Activated T-cell treated with anti-CD3 and anti-CD28 coated beads for 48 hours (primary cell): ENCODE measurements around the gene GTSE1.
"Not testable (repeated sequence)": the region's sequence is repeated elsewhere in the genome, so short reads cannot be mapped to it uniquely, and the experiment has no call there.

Source experiments
- DNase-seq: peaks from one replicate; pipeline ENCODE4 v3.0.0-alpha.2; 2020; ENCODE audit warnings: low read depth

GTSE1 gene

DNA sequence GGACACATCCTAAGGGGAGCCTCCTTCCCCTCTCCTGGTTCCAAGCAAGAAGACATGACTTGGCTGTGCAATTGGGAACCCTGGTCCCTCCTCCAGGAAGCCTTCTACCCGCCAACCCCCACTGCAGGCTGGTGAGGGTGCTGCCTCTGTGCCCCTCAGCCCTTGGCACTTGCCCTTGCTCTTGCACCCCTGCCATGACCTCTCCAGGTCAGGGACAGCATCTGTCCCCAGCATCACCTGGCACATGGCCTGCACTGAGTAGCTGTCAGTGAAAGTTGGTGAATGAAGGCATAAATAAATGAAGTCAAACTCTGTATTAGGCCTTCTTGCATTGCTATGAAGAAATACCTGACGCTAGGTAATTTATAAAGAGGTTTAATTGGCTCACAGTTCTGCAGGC, 1.9 kb upstream of the GTSE1 start:
- DNase-seq: no peak

GRCh38 chr22:46295277-46295971, 1.2 kb upstream of the GTSE1 start:
- no peak for DNase-seq

DNA sequence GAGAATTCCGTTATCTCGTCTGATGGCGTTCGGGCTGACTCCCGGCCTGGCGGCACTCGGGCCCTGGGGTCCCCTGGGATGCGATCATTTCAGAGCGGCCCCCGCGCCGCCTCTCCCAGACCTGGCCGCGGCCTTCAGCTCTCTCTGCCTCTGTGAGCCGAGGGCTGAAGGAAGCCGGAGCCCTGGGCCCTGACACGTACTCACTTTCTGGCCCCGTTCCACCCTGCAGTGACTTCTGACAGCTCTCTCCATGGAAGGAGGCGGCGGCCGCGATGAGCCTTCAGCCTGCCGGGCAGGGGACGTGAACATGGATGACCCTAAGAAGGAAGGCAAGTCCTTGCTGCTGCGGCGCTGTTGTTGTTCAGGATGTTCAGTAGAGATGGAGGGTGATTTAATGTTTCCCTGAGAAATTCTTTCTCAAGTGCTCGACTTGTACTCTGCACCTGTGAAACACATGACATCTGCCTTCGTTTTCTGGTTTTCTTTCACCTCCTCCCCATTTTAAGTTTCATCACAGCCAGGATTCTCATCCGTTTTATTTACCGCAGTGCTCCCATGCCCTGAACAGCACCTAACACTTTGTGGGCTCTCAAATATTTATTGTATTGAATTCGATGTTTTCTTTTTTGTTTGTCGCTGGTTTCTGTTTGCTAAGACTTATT, 612 bp downstream of the GTSE1 start:
- DNase-seq: peak; percentile 18

GRCh38 chr22:46299101-46299500, 2.4 kb downstream of the GTSE1 start:
- DNase-seq: no peak

GRCh38 chr22:46300491-46300890, 3.8 kb downstream of the GTSE1 start:
- DNase-seq: no peak

GRCh38 chr22:46303347-46303965, 6.8 kb downstream of the GTSE1 start:
- DNase-seq: no peak

DNA sequence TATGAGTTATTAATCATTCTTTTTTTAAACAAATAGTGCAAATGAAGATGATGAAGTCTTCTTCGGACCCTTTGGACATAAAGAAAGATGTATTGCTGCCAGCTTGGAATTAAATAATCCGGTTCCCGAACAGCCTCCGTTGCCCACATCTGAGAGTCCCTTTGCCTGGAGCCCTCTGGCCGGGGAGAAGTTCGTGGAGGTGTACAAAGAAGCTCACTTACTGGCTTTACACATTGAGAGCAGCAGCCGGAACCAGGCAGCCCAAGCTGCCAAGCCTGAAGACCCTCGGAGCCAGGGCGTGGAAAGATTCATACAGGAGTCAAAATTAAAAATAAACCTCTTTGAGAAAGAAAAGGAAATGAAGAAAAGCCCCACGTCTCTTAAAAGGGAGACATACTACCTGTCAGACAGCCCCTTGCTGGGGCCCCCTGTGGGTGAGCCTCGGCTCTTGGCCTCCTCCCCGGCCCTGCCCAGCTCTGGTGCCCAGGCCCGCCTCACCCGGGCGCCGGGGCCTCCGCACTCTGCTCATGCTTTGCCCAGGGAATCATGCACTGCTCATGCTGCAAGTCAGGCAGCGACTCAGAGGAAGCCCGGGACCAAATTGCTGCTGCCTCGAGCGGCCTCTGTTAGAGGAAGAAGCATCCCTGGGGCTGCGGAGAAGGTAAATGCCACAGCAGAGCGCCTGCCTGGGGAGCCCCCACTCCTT, 11.8 kb downstream of the GTSE1 start:
- DNase-seq: no peak

GRCh38 chr22:46309526-46310085, 12.9 kb downstream of the GTSE1 start:
- no peak for DNase-seq

GRCh38 chr22:46312056-46312455, 15.4 kb downstream of the GTSE1 start:
- DNase-seq: no peak

DNA sequence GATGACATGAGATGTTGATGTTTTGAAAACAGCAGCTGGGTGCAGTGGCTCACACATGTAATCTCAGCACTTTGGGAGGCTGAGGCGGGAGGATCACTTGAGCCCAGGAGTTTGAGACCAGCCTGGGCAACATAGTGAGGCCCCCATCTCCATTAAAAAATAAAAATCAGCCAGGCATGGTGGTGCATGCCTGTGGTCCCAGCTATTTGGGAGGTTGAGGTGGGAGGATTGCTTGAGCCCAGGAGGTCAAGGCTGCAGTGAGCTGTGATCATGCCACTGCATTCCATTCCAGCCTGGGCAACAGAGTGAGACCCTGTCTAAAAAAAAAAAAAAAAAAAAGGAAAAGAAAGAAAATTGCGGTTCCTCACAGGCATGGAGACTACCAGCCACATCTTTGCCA, 16.2 kb downstream of the GTSE1 start:
- DNase-seq: not testable (repeated sequence)

DNA sequence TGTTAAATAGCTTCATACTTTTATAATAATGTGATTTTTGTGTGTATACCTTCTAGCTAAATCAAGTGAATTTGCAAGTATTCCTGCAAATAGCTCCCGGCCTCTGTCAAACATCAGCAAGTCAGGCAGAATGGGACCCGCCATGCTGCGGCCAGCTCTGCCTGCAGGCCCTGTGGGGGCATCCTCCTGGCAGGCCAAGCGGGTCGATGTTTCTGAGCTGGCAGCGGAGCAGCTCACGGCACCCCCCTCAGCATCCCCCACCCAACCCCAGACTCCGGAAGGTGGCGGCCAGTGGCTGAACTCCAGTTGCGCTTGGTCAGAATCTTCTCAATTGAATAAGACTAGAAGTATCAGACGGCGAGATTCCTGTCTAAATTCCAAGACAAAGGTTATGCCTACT, 19.3 kb downstream of the GTSE1 start:
- no peak for DNase-seq

DNA sequence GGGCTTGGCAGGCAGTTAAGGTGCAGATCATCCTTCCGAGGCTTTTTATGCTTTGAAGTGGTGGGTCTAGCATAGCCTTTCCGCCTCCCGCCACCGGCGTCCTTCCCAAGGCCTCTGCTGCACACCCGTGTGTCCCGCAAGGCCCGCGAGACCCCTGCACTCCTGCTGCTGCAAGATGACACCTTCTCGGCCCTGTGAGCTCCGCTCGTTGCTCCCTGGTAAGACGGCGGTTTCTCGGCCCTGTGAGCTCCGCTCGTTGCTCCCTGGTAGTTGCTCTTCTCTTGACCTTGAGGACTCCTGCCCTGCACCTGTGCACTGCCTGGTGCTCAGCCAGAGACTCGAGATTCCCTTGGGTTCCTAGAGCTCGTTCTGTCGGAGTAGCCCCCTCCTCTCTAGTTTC, 21.0 kb downstream of the GTSE1 start:
- no peak for DNase-seq

- no peak for DNase-seq
Measured at GRCh38 chr22:46318576-46318975, 21.9 kb downstream of the GTSE1 start.

GRCh38 chr22:46319319-46319718, 22.6 kb downstream of the GTSE1 start:
- DNase-seq: no peak

GRCh38 chr22:46320166-46320710, 23.6 kb downstream of the GTSE1 start:
- no peak for DNase-seq

DNA sequence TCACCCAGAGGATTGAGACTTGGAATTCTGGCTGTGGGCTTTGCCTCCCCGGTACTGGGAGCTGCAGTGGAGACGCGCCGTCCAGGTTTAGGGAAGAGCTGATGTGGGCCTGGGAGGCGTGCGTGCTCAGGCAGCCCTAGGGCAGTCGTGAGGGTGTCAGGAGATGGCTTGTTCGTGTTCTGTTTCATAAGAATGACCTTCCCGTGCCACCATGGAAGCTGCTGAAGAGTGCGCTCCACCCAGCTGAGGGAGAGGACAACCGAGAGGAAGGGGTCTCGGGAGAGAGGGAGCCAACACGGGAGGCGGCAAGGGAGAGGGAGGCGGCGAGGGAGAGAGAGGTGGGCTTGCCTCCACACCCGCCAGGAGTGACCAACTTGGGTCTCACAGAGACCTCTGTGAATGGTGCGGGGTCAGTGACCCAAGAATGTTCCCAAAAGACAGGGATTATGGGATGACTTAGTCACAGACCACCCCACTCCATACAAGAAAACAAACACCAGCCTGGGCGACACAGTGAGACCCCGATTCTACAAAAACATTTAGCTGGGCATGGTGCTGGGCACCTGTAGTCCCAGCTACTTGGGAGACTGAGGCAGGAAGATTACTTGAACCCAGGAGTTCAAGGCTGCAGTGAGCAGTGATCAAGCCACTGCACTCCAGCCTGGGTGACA, 24.2 kb downstream of the GTSE1 start:
- no peak for DNase-seq

DNA sequence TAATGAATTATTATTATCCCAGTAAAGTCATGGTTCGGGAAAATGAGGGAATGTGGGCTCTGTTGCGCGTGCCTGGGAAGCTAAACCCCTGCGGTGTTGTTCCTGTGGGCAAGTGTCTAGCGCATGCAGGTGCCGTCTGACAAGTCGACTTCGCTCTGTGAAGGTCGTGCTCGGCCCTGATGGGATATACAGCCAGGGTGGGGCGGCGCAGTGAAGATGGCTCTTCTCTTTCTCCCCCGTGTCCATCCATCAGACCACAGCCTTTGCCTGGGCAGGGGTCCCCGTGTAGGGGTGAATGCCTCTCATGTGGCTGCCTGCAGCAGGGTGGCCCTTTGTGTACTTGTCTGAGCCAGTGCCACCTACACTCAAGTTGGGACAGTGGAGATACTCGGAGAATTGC, 26.0 kb downstream of the GTSE1 start:
- DNase-seq: no peak

GRCh38 chr22:46323162-46323561, 26.5 kb downstream of the GTSE1 start:
- DNase-seq: no peak

GRCh38 chr22:46326066-46326680, 29.5 kb downstream of the GTSE1 start:
- DNase-seq: no peak

DNA sequence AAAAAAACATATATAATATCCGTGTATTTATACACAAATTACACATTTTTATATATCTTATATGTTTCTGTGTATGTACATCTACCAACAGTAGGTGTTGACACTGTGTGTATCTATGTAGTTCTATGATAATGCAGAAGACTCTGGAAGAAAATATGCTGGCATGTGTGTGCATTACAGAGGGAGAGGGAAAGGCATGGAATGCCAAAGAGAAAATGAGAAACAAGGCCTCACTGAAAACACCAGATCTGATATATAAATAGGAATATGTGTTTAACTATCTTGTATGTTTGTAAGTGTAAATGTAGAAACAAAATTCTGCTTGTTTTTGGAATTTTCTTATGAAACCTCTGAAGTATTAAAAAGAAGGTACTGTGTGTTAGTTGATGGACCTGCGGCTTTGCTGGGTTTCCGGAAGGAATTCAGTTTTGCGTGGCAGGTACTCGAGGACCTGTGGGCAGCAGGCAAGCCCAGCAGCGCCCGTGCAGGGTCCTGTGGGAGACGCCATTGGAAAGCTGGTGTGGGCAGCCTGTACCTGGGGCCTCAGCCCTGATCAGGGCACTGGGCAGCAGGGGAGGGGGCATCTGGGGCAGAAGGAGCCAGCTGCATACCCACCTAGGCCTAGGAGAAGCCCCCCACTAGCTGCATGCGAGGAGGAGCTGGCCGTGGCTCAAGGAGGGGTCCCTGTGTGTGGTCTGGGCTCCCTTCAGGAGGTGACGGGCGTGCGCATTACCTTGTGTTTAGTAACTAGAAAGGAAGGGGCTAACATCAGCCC, 31.2 kb downstream of the GTSE1 start:
- no peak for DNase-seq
